Mesenchymal stem cell (in vitro differentiated cells and primary cell): Measurements from ENCODE around the gene TTC9.
A peak's percentile ranks its signal among the peaks of the same experiment; 100 is the strongest.

Experiments
- DNase-seq: peaks from one replicate; pipeline ENCODE4 v3.0.0-alpha.2; 2013
- H2AFZ ChIP-seq: one replicate; pipeline ENCODE4 v1.6.1; 2013; ENCODE audit warnings: low read depth, mild to moderate bottlenecking, control low read depth, inconsistent platforms, low read length, moderate library complexity
- H2AK5ac ChIP-seq: 2 replicates; pipeline ENCODE4 v1.6.1; 2013; ENCODE audit warnings: low read length, moderate library complexity, mild to moderate bottlenecking, inconsistent platforms; ENCODE audit not compliant: severe bottlenecking
- H2BK120ac ChIP-seq: one replicate; pipeline ENCODE4 v1.6.1; 2013; ENCODE audit warnings: low read depth, mild to moderate bottlenecking, inconsistent platforms, low read length, moderate library complexity
- H2BK12ac ChIP-seq, 2 experiments: one replicate each; pipeline ENCODE4 v1.6.1; 2013; ENCODE audit warnings: inconsistent platforms in 2 of 2, low read length in 2 of 2, mild to moderate bottlenecking in 2 of 2, moderate library complexity in 2 of 2, control low read depth in 1 of 2
- H2BK15ac ChIP-seq: one replicate; pipeline ENCODE4 v1.6.1; 2013; ENCODE audit warnings: mild to moderate bottlenecking, low read depth, inconsistent platforms; ENCODE audit not compliant: poor library complexity, severe bottlenecking
- H2BK5ac ChIP-seq: 2 replicates; pipeline ENCODE4 v1.6.1; 2013; ENCODE audit warnings: low read depth, mild to moderate bottlenecking, low read length, control low read depth, inconsistent platforms; ENCODE audit not compliant: poor library complexity, severe bottlenecking
- H3K14ac ChIP-seq, 2 experiments: one replicate each; pipeline ENCODE4 v1.6.1; 2013; ENCODE audit warnings: inconsistent platforms in 2 of 2, low read length in 2 of 2, control low read depth in 1 of 2, mild to moderate bottlenecking in 1 of 2, moderate library complexity in 1 of 2
- H3K18ac ChIP-seq, 2 experiments: one replicate each; pipeline ENCODE4 v1.6.1; 2013; ENCODE audit warnings: inconsistent platforms in 2 of 2, low read length in 2 of 2, control low read depth in 1 of 2, low read depth in 1 of 2, mild to moderate bottlenecking in 1 of 2
- H3K23ac ChIP-seq, 2 experiments: one replicate each; pipeline ENCODE4 v1.6.1; 2013; ENCODE audit warnings: inconsistent platforms in 2 of 2, low read length in 2 of 2, mild to moderate bottlenecking in 2 of 2, moderate library complexity in 2 of 2, control low read depth in 1 of 2
- H3K27ac ChIP-seq: 2 replicates; pipeline ENCODE4 v1.5.1; 2013; ENCODE audit warnings: mild to moderate bottlenecking, moderate library complexity, low read length, control low read depth, inconsistent platforms; ENCODE audit not compliant: poor library complexity, severe bottlenecking
- H3K27me3 ChIP-seq, 2 experiments: 2 replicates each; pipeline versions ENCODE4 v1.6.1 to v1.7.0; 2013; ENCODE audit warnings: low read length in 2 of 2, mild to moderate bottlenecking in 2 of 2, moderate library complexity in 2 of 2, control low read depth in 1 of 2, inconsistent platforms in 1 of 2; ENCODE audit not compliant: control insufficient read depth in 1 of 2, insufficient read depth in 1 of 2
- H3K36me3 ChIP-seq, 2 experiments: 2 replicates each; pipeline versions ENCODE4 v1.6.1 to v1.7.0; 2013; ENCODE audit warnings: low read length in 2 of 2, control low read depth in 1 of 2, inconsistent platforms in 1 of 2, low read depth in 1 of 2, mild to moderate bottlenecking in 1 of 2; ENCODE audit not compliant: insufficient read depth in 2 of 2, control insufficient read depth in 1 of 2
- H3K4ac ChIP-seq, 2 experiments: one replicate each; pipeline ENCODE4 v1.6.1; 2013; ENCODE audit warnings: inconsistent platforms in 2 of 2, low read length in 2 of 2, mild to moderate bottlenecking in 2 of 2, moderate library complexity in 2 of 2, control low read depth in 1 of 2, low read depth in 1 of 2
- H3K4me1 ChIP-seq: 2 replicates; pipeline ENCODE4 v1.6.1; 2013; ENCODE audit warnings: low read depth, low read length, control low read depth; ENCODE audit not compliant: control insufficient read depth, insufficient read depth
- H3K4me2 ChIP-seq: 2 replicates; pipeline ENCODE4 v1.6.1; 2013; ENCODE audit warnings: low read length, mild to moderate bottlenecking, inconsistent platforms; ENCODE audit not compliant: poor library complexity, severe bottlenecking
- H3K4me3 ChIP-seq, 2 experiments: 2 replicates each; pipeline versions ENCODE4 v1.5.1 to v1.7.0; 2013; ENCODE audit warnings: low read length in 2 of 2, mild to moderate bottlenecking in 2 of 2, control low read depth in 1 of 2, low read depth in 1 of 2; ENCODE audit not compliant: insufficient read depth in 1 of 2
- H3K79me1 ChIP-seq: replicated peaks from 2 replicates; pipeline ENCODE4 v1.6.1; 2013; ENCODE audit warnings: mild to moderate bottlenecking, control low read depth, low read length, inconsistent platforms; ENCODE audit not compliant: poor library complexity, severe bottlenecking
- H3K9ac ChIP-seq: 2 replicates; pipeline ENCODE4 v1.7.0; 2013; ENCODE audit warnings: mild to moderate bottlenecking, low read length, moderate library complexity
- H3K9me3 ChIP-seq: 2 replicates; pipeline ENCODE4 v1.7.0; 2013; ENCODE audit warnings: mild to moderate bottlenecking, low read length; ENCODE audit not compliant: control insufficient read depth
- H4K8ac ChIP-seq: one replicate; pipeline ENCODE4 v1.6.1; 2013; ENCODE audit warnings: inconsistent platforms, mild to moderate bottlenecking, low read length, moderate library complexity
- H4K91ac ChIP-seq: one replicate; pipeline ENCODE4 v1.6.1; 2013; ENCODE audit warnings: mild to moderate bottlenecking, low read length, inconsistent platforms
- WGBS: methylation state at CpG from one replicate; pipeline ENCODE4 v1.1.7; 2013; ENCODE audit warnings: mixed read lengths; 5-methylcytosine and 5-hydroxymethylcytosine counted together

The TTC9 gene

GRCh38 chr14:70655110-70655826, 13.6 kb downstream of the TTC9 start:
- H4K91ac ChIP-seq = no peak overlapping the region
- H3K79me1 ChIP-seq = no peaks in the 10 kb centered on the region
- WGBS = 86% methylated on average over 13 of the region's 19 CpGs
- no peak overlapping the region for H2BK5ac ChIP-seq
- no peak overlapping the region for H3K23ac ChIP-seq
- H2BK120ac ChIP-seq = no peak overlapping the region
- H2BK12ac ChIP-seq = no peak overlapping the region
- H3K4me3 ChIP-seq = no peak overlapping the region
- H3K14ac ChIP-seq = no peak overlapping the region
- no peaks in the 10 kb centered on the region for H3K36me3 ChIP-seq
- H3K27me3 ChIP-seq = peaks cover 6 to 31% of the 10 kb centered on the region in 2 experiments
- no peak overlapping the region for H3K4me2 ChIP-seq
- no peak overlapping the region for H3K18ac ChIP-seq
- no peak overlapping the region for H3K27ac ChIP-seq
- no peak overlapping the region for H3K9ac ChIP-seq
- H2AFZ ChIP-seq = no peak overlapping the region
- no peak overlapping the region for H3K4ac ChIP-seq
- no peaks in the 10 kb centered on the region for H3K9me3 ChIP-seq
- no peak overlapping the region for H2BK15ac ChIP-seq
- no peak overlapping the region for H2AK5ac ChIP-seq
- no peak for DNase-seq
- peaks cover 2% of the 10 kb centered on the region for H3K4me1 ChIP-seq
- peak overlapping the region; percentile 1 for H4K8ac ChIP-seq

GRCh38 chr14:70658899-70659298, 17.2 kb downstream of the TTC9 start:
- no peak overlapping the region for H2BK12ac ChIP-seq
- no peak overlapping the region for H2BK15ac ChIP-seq
- peaks cover 2 to 22% of the 10 kb centered on the region in 2 experiments for H3K27me3 ChIP-seq
- H2BK5ac ChIP-seq = no peak overlapping the region
- no peak overlapping the region for H3K4ac ChIP-seq
- no peak overlapping the region for H2BK120ac ChIP-seq
- H3K23ac ChIP-seq = no peak overlapping the region
- no peak overlapping the region for H3K4me3 ChIP-seq
- no peak overlapping the region for H3K9ac ChIP-seq
- H3K18ac ChIP-seq = no peak overlapping the region
- no peak overlapping the region for H3K14ac ChIP-seq
- DNase-seq = no peak
- H4K91ac ChIP-seq = no peak overlapping the region
- H3K4me1 ChIP-seq = peaks cover 9% of the 10 kb centered on the region
- no peak overlapping the region for H3K4me2 ChIP-seq
- H2AFZ ChIP-seq = no peak overlapping the region
- no peaks in the 10 kb centered on the region for H3K36me3 ChIP-seq
- H3K9me3 ChIP-seq = no peaks in the 10 kb centered on the region
- H3K27ac ChIP-seq = no peak overlapping the region
- no CpG with 5 or more reads among the region's 4 CpGs for WGBS
- H3K79me1 ChIP-seq = no peaks in the 10 kb centered on the region
- H4K8ac ChIP-seq = no peak overlapping the region
- no peak overlapping the region for H2AK5ac ChIP-seq

- Histone ChIP-seq H2BK120ac (no peak overlapping the region), H3K9me3 (no peaks in the 10 kb centered on the region), H3K36me3 (no peaks in the 10 kb centered on the region), H3K4me3 (no peak overlapping the region), H3K27ac (no peak overlapping the region), H4K8ac (no peak overlapping the region), H2AK5ac (no peak overlapping the region), H2BK5ac (no peak overlapping the region), H3K79me1 (no peaks in the 10 kb centered on the region), H3K4ac (no peak overlapping the region), H2BK12ac (no peak overlapping the region), H2AFZ (no peak overlapping the region), H4K91ac (no peak overlapping the region), H3K27me3 (peaks cover 0 to 18% of the 10 kb centered on the region in 2 experiments), H3K18ac (no peak overlapping the region), H2BK15ac (no peak overlapping the region), H3K4me2 (no peak overlapping the region), H3K14ac (no peak overlapping the region), H3K4me1 (peaks cover 24% of the 10 kb centered on the region), H3K23ac (no peak overlapping the region), H3K9ac (no peak overlapping the region)
- no peak for DNase-seq
- 76% methylated on average over 10 of the region's 13 CpGs for WGBS
These were observed 19.5 kb downstream of the TTC9 start for GRCh38 chr14:70660967-70661893.

GRCh38 chr14:70662080-70662479, 20.4 kb downstream of the TTC9 start:
- Histone ChIP-seq H3K14ac (no peak overlapping the region), H3K4me2 (no peak overlapping the region), H3K9ac (no peak overlapping the region), H2AFZ (no peak overlapping the region), H3K79me1 (no peaks in the 10 kb centered on the region), H3K18ac (no peak overlapping the region), H3K23ac (no peak overlapping the region), H2BK12ac (no peak overlapping the region), H2BK5ac (no peak overlapping the region), H3K36me3 (no peaks in the 10 kb centered on the region), H3K9me3 (no peaks in the 10 kb centered on the region), H3K27ac (no peak overlapping the region), H3K27me3 (peaks cover 0 to 10% of the 10 kb centered on the region in 2 experiments), H2AK5ac (no peak overlapping the region), H4K8ac (no peak overlapping the region), H3K4ac (no peak overlapping the region), H2BK15ac (no peak overlapping the region), H3K4me1 (peaks cover 25% of the 10 kb centered on the region), H3K4me3 (no peak overlapping the region), H4K91ac (no peak overlapping the region), H2BK120ac (no peak overlapping the region)
- no peak for DNase-seq
